Neural cell (in vitro differentiated cells): ENCODE results near the gene UCN2. TPM values are rescaled to one million over a fixed set of nuclear protein-coding genes. Genes with fewer than 3 reads are reported as not detected.

Experiments used
- H2AFZ ChIP-seq: fragments of 200-600, 300-800 bp; sonication (generic), shearing (Covaris generic); 2 replicates; pipeline ENCODE4 v1.6.0; 2014; ENCODE audit warnings: low read depth, mild to moderate bottlenecking, antibody characterized with exemption, low read length, moderate library complexity
- H3F3A ChIP-seq: fragments of 200-600 bp; shearing (Covaris generic); 2 replicates; pipeline ENCODE4 v1.6.1; 2016; ENCODE audit warnings: mild to moderate bottlenecking, moderate library complexity, mixed read lengths, antibody characterized with exemption, low read length; ENCODE audit not compliant: insufficient read depth, poor library complexity, severe bottlenecking
- H3K27ac ChIP-seq: fragments of 200-600, 300-800 bp; sonication (generic), shearing (Covaris generic); 2 replicates; pipeline ENCODE4 v1.5.1; 2014; ENCODE audit warnings: mild to moderate bottlenecking, low read length, moderate library complexity
- H3K27me3 ChIP-seq: fragments of 300-800, 200-600 bp; sonication (generic), shearing (Covaris generic); 2 replicates; pipeline ENCODE4 v1.6.0; 2014; ENCODE audit warnings: mild to moderate bottlenecking, low read depth, low read length, moderate library complexity; ENCODE audit not compliant: insufficient read depth
- H3K36me3 ChIP-seq: fragments of 300-800, 200-600 bp; sonication (generic), shearing (Covaris generic); 2 replicates; pipeline ENCODE4 v1.5.1; 2014; ENCODE audit warnings: mild to moderate bottlenecking, antibody characterized with exemption, low read length, moderate library complexity; ENCODE audit not compliant: insufficient read depth
- H3K4me2 ChIP-seq: fragments of 300-800, 200-600 bp; sonication (generic), shearing (Covaris generic); 2 replicates; pipeline ENCODE4 v1.6.0; 2014; ENCODE audit warnings: mild to moderate bottlenecking, low read length
- H3K4me3 ChIP-seq: fragments of 300-800, 200-600 bp; sonication (generic), shearing (Covaris generic); 2 replicates; pipeline ENCODE4 v1.5.1; 2014; ENCODE audit warnings: mild to moderate bottlenecking, low read length, moderate library complexity
- H3K79me2 ChIP-seq: fragments of 200-600 bp; shearing (Covaris generic); replicated peaks from 2 replicates; pipeline ENCODE4 v1.6.0; 2014; ENCODE audit warnings: mild to moderate bottlenecking, low read length, moderate library complexity; ENCODE audit not compliant: insufficient read depth
- H3K9ac ChIP-seq: fragments of 300-800, 200-600 bp; sonication (generic), shearing (Covaris generic); 2 replicates; pipeline ENCODE4 v1.6.1; 2016; ENCODE audit warnings: mild to moderate bottlenecking, low read length, mixed read lengths
- H3K9me2 ChIP-seq: fragments of 200-600 bp; shearing (Covaris generic); 2 replicates; pipeline ENCODE4 v1.6.1; 2016; ENCODE audit warnings: mild to moderate bottlenecking, low read length, mixed read lengths; ENCODE audit not compliant: insufficient read depth
- H3K9me3 ChIP-seq: fragments of 200-600, 300-800 bp; sonication (generic), shearing (Covaris generic); 2 replicates; pipeline ENCODE4 v1.6.1; 2016; ENCODE audit warnings: mild to moderate bottlenecking, mixed run types, low read length, moderate library complexity, mixed read lengths
- H4K20me1 ChIP-seq: fragments of 200-600 bp; shearing (Covaris generic); 2 replicates; pipeline ENCODE4 v1.6.1; 2016; ENCODE audit warnings: mild to moderate bottlenecking, mixed run types; ENCODE audit not compliant: insufficient read depth
- EP300 ChIP-seq: fragments of 450-650 bp; conservative IDR thresholded peaks from 2 replicates; pipeline ENCODE4 v1.6.1; 2014; ENCODE audit warnings: antibody characterized with exemption, mild to moderate bottlenecking, moderate library complexity; ENCODE audit not compliant: poor library complexity, severe bottlenecking
- EZH2 ChIP-seq: fragments of 200-600, 300-800 bp; shearing (Covaris generic), sonication (generic); IDR thresholded peaks from 2 replicates; pipeline ENCODE4 v1.6.1; 2014; ENCODE audit warnings: antibody characterized with exemption, low read length, borderline replicate concordance, mild to moderate bottlenecking; ENCODE audit not compliant: insufficient read depth, poor library complexity, severe bottlenecking
- MXI1 ChIP-seq: fragments of 450-650 bp; conservative IDR thresholded peaks from 2 replicates; pipeline ENCODE4 v1.6.1; 2014; ENCODE audit warnings: antibody characterized with exemption, mild to moderate bottlenecking; ENCODE audit not compliant: poor library complexity, severe bottlenecking
- POLR2AphosphoS5 ChIP-seq: IDR thresholded peaks from 2 replicates; pipeline ENCODE4 v1.6.1; 2012
- RAD21 ChIP-seq: fragments of 450-650 bp; conservative IDR thresholded peaks from 2 replicates; pipeline ENCODE4 v1.6.1; 2014; ENCODE audit warnings: antibody characterized with exemption, mild to moderate bottlenecking, moderate library complexity
- SMC3 ChIP-seq: fragments of 450-650 bp; conservative IDR thresholded peaks from 2 replicates; pipeline ENCODE4 v1.6.1; 2014; ENCODE audit warnings: antibody characterized with exemption, mild to moderate bottlenecking, moderate library complexity; ENCODE audit not compliant: poor library complexity
- TAF1 ChIP-seq: IDR thresholded peaks from 2 replicates; pipeline ENCODE4 v1.6.1; 2012; ENCODE audit warnings: low read depth
- polyA plus RNA-seq: library from polyadenylated mRNA; depleted of rRNA; stranded (reverse); fragments of >200 nt; gene quantifications from 2 replicates; pipeline ENCODE4 v1.2.3, GENCODE V29; 2014
- TF ChIP-seq, protein P1 (sequence below): IDR thresholded peaks from 2 replicates; pipeline ENCODE4 v1.6.1; 2012; ENCODE audit warnings: borderline replicate concordance
- TF ChIP-seq, protein P2 (sequence below): fragments of 450-650 bp; IDR thresholded peaks from 2 replicates; pipeline ENCODE4 v1.5.1; 2014; ENCODE audit warnings: antibody characterized with exemption, mild to moderate bottlenecking, moderate library complexity; ENCODE audit not compliant: poor library complexity, severe bottlenecking

UCN2 gene
- polyA plus RNA-seq, 1 donor from 2014 or later, result 0.68 TPM

DNA sequence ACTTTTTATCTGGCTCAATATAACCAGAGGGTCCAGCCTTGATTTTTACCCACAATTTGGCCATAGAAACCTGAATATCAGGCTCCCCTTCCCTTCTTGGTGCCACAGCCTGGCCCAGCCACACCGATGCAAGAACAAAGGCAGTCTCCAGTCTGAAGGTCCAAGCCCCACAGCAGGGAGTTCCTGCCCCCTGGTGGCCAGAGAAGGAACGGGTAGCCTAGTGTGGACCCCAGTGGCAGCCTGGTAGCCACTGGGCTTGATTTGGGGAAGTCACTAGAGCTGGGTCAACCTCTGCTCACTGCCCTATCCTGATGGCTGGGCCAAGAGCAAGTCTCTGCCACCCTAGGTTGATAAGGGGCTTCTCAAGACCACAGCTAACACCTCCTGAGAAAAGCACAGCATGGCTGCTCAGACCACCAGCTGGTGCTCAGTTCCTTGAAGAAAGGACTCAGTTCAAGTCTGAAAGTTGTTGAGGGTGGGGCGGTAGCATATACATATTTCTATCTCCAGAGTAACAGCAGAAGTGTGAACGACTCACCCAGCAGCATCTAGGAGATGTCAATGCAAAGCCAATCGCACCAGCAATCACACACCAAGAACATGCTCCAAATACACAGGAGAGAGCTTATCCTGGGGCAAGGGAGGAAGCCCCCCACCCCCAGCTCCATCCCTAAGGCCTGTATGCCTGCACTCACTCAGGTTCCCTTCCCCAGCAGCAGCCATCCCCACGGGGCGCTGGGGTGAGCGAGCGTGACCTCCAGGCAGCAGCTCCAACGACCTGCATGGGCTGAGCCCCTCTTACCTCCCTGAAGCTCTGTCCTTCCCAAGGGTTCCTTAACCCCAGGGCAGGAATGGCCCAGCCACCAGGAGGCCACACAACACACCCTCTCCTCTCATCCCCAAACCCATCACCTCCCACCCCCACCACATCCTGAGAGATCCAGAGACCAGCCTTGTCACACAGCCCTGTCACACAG lies 14.6 kb downstream of the UCN2 start:
- Histone ChIP-seq H3K36me3 (no peaks in the 10 kb centered on the region), H3K4me3 (no peak overlapping the region), H3F3A (no peaks in the 10 kb centered on the region), H3K9me3 (no peaks in the 10 kb centered on the region), H3K4me2 (no peak overlapping the region), H3K79me2 (no peaks in the 10 kb centered on the region), H4K20me1 (no peaks in the 10 kb centered on the region), H3K9me2 (no peaks in the 10 kb centered on the region), H3K9ac (no peak overlapping the region), H3K27me3 (no peaks in the 10 kb centered on the region), H2AFZ (no peak overlapping the region), H3K27ac (no peak overlapping the region)
- no peak for TF ChIP-seq EP300
- TF ChIP-seq TAF1, result no peak
- TF ChIP-seq, protein P1, sequence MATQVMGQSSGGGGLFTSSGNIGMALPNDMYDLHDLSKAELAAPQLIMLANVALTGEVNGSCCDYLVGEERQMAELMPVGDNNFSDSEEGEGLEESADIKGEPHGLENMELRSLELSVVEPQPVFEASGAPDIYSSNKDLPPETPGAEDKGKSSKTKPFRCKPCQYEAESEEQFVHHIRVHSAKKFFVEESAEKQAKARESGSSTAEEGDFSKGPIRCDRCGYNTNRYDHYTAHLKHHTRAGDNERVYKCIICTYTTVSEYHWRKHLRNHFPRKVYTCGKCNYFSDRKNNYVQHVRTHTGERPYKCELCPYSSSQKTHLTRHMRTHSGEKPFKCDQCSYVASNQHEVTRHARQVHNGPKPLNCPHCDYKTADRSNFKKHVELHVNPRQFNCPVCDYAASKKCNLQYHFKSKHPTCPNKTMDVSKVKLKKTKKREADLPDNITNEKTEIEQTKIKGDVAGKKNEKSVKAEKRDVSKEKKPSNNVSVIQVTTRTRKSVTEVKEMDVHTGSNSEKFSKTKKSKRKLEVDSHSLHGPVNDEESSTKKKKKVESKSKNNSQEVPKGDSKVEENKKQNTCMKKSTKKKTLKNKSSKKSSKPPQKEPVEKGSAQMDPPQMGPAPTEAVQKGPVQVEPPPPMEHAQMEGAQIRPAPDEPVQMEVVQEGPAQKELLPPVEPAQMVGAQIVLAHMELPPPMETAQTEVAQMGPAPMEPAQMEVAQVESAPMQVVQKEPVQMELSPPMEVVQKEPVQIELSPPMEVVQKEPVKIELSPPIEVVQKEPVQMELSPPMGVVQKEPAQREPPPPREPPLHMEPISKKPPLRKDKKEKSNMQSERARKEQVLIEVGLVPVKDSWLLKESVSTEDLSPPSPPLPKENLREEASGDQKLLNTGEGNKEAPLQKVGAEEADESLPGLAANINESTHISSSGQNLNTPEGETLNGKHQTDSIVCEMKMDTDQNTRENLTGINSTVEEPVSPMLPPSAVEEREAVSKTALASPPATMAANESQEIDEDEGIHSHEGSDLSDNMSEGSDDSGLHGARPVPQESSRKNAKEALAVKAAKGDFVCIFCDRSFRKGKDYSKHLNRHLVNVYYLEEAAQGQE, result no peak
- TF ChIP-seq, protein P2, sequence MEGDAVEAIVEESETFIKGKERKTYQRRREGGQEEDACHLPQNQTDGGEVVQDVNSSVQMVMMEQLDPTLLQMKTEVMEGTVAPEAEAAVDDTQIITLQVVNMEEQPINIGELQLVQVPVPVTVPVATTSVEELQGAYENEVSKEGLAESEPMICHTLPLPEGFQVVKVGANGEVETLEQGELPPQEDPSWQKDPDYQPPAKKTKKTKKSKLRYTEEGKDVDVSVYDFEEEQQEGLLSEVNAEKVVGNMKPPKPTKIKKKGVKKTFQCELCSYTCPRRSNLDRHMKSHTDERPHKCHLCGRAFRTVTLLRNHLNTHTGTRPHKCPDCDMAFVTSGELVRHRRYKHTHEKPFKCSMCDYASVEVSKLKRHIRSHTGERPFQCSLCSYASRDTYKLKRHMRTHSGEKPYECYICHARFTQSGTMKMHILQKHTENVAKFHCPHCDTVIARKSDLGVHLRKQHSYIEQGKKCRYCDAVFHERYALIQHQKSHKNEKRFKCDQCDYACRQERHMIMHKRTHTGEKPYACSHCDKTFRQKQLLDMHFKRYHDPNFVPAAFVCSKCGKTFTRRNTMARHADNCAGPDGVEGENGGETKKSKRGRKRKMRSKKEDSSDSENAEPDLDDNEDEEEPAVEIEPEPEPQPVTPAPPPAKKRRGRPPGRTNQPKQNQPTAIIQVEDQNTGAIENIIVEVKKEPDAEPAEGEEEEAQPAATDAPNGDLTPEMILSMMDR, result peak; percentile 55
- peak; percentile 48 for TF ChIP-seq SMC3
- TF ChIP-seq POLR2AphosphoS5, result no peak
- TF ChIP-seq MXI1, result no peak
- no peak for TF ChIP-seq EZH2
- TF ChIP-seq RAD21, result peak; percentile 32

DNA sequence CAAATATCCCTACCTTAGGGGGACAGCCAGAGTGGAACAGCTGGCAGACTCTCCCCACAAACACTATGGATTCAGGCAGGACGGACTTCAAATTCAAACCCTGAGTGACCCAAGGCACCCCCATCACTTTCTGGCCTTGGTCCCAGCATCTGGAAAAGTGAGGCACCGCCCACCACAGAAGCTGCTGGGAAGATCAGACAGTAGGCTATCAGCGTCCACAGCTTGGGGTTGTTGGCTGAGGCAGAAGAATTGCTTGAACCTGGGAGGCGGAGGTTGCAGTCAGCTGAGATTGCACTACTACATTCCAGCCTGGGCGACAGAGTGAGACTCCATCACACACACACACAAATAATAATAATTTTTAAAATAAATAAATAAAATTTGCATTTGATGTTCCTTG lies 15.5 kb downstream of the UCN2 start:
- Histone ChIP-seq H3K4me2 (no peak overlapping the region), H3F3A (no peaks in the 10 kb centered on the region), H3K9me2 (no peaks in the 10 kb centered on the region), H3K36me3 (no peaks in the 10 kb centered on the region), H4K20me1 (no peaks in the 10 kb centered on the region), H3K4me3 (no peak overlapping the region), H2AFZ (no peak overlapping the region), H3K9me3 (no peaks in the 10 kb centered on the region), H3K27ac (no peak overlapping the region), H3K79me2 (no peaks in the 10 kb centered on the region), H3K27me3 (no peaks in the 10 kb centered on the region), H3K9ac (no peak overlapping the region)
- TF ChIP-seq RAD21 (no peak), POLR2AphosphoS5 (no peak), EP300 (no peak), MXI1 (no peak), EZH2 (no peak), SMC3 (no peak), TAF1 (no peak)
- TF ChIP-seq, protein P2, result no peak
- TF ChIP-seq, protein P1, result no peak
